K562 (cell line): ENCODE results near the gene CHRNB1. TPM values are rescaled to one million over a fixed set of nuclear protein-coding genes. Genes with fewer than 3 reads are reported as not detected.

ENCODE experiments used
- ATAC-seq: fragments of 200-7000 bp; cut with Tn5 transposase; 3 replicates; pipeline ENCODE4 v1.9.1; 2020; ENCODE audit warnings: moderate library complexity
- BruUV-seq: library from RNA; stranded (reverse); fragments of 400-500 nt; replicated peaks from 2 replicates; lab custom pipeline; 2021; lab: Mats Ljungman, UMichigan
- CTCF ChIA-PET: fragments of 300-600 bp; formaldehyde crosslinking; extraction: SDS; loops from one replicate; lab custom pipeline; 2021; ENCODE audit warnings: low intra/inter-chr PET ratio; lab: Yijun Ruan, JAX
- POLR2A ChIA-PET: fragments of 300-600, 350-650 bp; sonication (Branson Sonifier 250); formaldehyde crosslinking; extraction: SDS; loops from one replicate; lab custom pipeline; 2021; ENCODE audit warnings: antibody characterized with exemption, inconsistent platforms; lab: Yijun Ruan, JAX
- DNase-seq, 4 experiments: peaks; one replicate each; pipeline versions ENCODE4 v3.0.0 to v3.0.0-alpha.2; 2011 to 2018; ENCODE audit warnings: low spot score in 3 of 4, mixed read lengths in 3 of 4; ENCODE audit errors: extremely low read depth in 1 of 4
- FAIRE-seq: peaks from 2 replicates; lab custom pipeline; 2011; peaks lifted over from hg19 to GRCh38; lab: Jason Lieb, UNC
- H2AFZ ChIP-seq: 2 replicates; pipeline ENCODE4 v1.6.0; 2011; ENCODE audit warnings: low read depth, low read length, control low read depth, inconsistent platforms
- H3K27ac ChIP-seq: fragments of 200-600 bp; 3 replicates; pipeline ENCODE4 v1.8.0; 2011; ENCODE audit warnings: low read depth, mild to moderate bottlenecking, control low read depth, inconsistent platforms, low read length, moderate library complexity, mixed read lengths; ENCODE audit errors: extremely low read depth
- H3K27me3 ChIP-seq, 2 experiments: fragments of 300-600 bp in 1 of 2; 2 replicates in 1 of 2; 3 replicates in 1 of 2; pipeline versions ENCODE4 v1.6.0 to v1.8.0; 2011; ENCODE audit warnings: inconsistent platforms in 2 of 2, low read length in 2 of 2, mild to moderate bottlenecking in 1 of 2, mixed read lengths in 1 of 2, moderate library complexity in 1 of 2; ENCODE audit not compliant: control insufficient read depth in 2 of 2, insufficient read depth in 2 of 2
- H3K36me3 ChIP-seq: fragments of 300-600 bp; 3 replicates; pipeline ENCODE4 v1.8.0; 2011; ENCODE audit warnings: mild to moderate bottlenecking, low read length, inconsistent platforms; ENCODE audit not compliant: control insufficient read depth, insufficient read depth
- H3K4me1 ChIP-seq, 2 experiments: fragments of 200-600 bp in 1 of 2; replicated peaks in 1 of 2; 2 replicates in 1 of 2; 3 replicates in 1 of 2; pipeline versions ENCODE4 v1.5.1 to v1.8.0; 2011; ENCODE audit warnings: inconsistent platforms in 2 of 2, low read length in 2 of 2, mild to moderate bottlenecking in 1 of 2, mixed read lengths in 1 of 2, moderate library complexity in 1 of 2; ENCODE audit not compliant: control insufficient read depth in 2 of 2, insufficient read depth in 2 of 2
- H3K4me2 ChIP-seq: 2 replicates; pipeline ENCODE4 v1.6.1; 2011; ENCODE audit warnings: low read length, control low read depth, inconsistent platforms, mixed read lengths; ENCODE audit not compliant: insufficient read depth
- H3K4me3 ChIP-seq: fragments of 200-600 bp; sonication (generic), shearing (Covaris generic); 2 replicates; pipeline ENCODE4 v1.5.1; 2016; ENCODE audit warnings: control low read depth, inconsistent platforms
- H3K79me2 ChIP-seq: fragments of 200-600 bp; 3 replicates; pipeline ENCODE4 v1.8.0; 2011; ENCODE audit warnings: low read length, inconsistent platforms; ENCODE audit not compliant: control insufficient read depth, insufficient read depth
- H3K9ac ChIP-seq, 2 experiments: 2 replicates each; pipeline versions ENCODE4 v1.6.0 to v1.6.1; 2011; ENCODE audit warnings: low read depth in 2 of 2, low read length in 2 of 2, control low read depth in 1 of 2, inconsistent platforms in 1 of 2, mild to moderate bottlenecking in 1 of 2, mixed read lengths in 1 of 2; ENCODE audit not compliant: insufficient read depth in 1 of 2
- H3K9me1 ChIP-seq: one replicate; pipeline ENCODE4 v1.6.0; 2011; ENCODE audit warnings: inconsistent platforms, mild to moderate bottlenecking, low read length, moderate library complexity; ENCODE audit not compliant: control insufficient read depth, insufficient read depth
- H3K9me3 ChIP-seq: replicated peaks from 2 replicates; pipeline ENCODE4 v1.5.1; 2011; ENCODE audit warnings: low read depth, low read length, inconsistent platforms; ENCODE audit not compliant: control insufficient read depth, insufficient read depth
- H4K20me1 ChIP-seq: replicated peaks from 2 replicates; pipeline ENCODE4 v1.6.1; 2011; ENCODE audit warnings: low read length, inconsistent platforms, mixed read lengths; ENCODE audit not compliant: control insufficient read depth, insufficient read depth
- FOXJ3 ChIP-seq: sonication (generic); formaldehyde crosslinking; IDR thresholded peaks from 2 replicates; pipeline ENCODE4 v1.4.0; 2020; ENCODE audit warnings: mild to moderate bottlenecking, missing genetic modification reagents
- LCOR ChIP-seq: sonication (generic); formaldehyde crosslinking; IDR thresholded peaks from 2 replicates; pipeline ENCODE4 v1.8.0; 2022; ENCODE audit warnings: mild to moderate bottlenecking, missing genetic modification reagents
- MAFF ChIP-seq: IDR thresholded peaks from 2 replicates; pipeline ENCODE4 v1.6.1; 2012; ENCODE audit warnings: low read length, improper control_type of control experiment
- MECOM ChIP-seq: fragments of 250-450 bp; sonication (Bioruptor Pico); IDR thresholded peaks from 2 replicates; pipeline ENCODE4 v1.8.0; 2022; ENCODE audit warnings: inconsistent platforms
- ZBTB33 ChIP-seq: sonication (generic); formaldehyde crosslinking; IDR thresholded peaks from 2 replicates; pipeline ENCODE4 v1.8.1; 2023; ENCODE audit warnings: mild to moderate bottlenecking, missing genetic modification reagents
- ZEB2 ChIP-seq: fragments of 450-650 bp; IDR thresholded peaks from 2 replicates; pipeline ENCODE4 v1.6.1; 2016
- ZKSCAN1 ChIP-seq: fragments of 150-350 bp; IDR thresholded peaks from 2 replicates; pipeline ENCODE4 v1.6.1; 2016; ENCODE audit warnings: low read depth, low read length
- WGBS: fragments of 100-300 bp; shearing (Covaris generic); methylation state at CpG from one replicate; pipeline ENCODE4 v1.1.6; 2016; ENCODE audit warnings: low coverage, mixed read lengths; ENCODE audit not compliant: insufficient coverage; ENCODE audit errors: missing lambda C conversion rate; 5-methylcytosine and 5-hydroxymethylcytosine counted together
- in situ Hi-C: fragments of 300-500 bp; cut with MboI; formaldehyde crosslinking; loops from 4 replicates; pipeline ENCODE4 v1.15.0; 2018; ENCODE audit warnings: inconsistent platforms, mixed read lengths
- intact Hi-C: fragments of 100-400 bp; cut with micrococcal nuclease; formaldehyde crosslinking; loops from 2 replicates; pipeline ENCODE4 v1.14.2; 2022
- polyA plus RNA-seq, 8 experiments: library from polyadenylated mRNA; depleted of rRNA in 4 of 8; stranded (reverse) in 5 of 8; unstranded in 3 of 8; fragments of >200 nt; fragmentation: Nextera tagmentation in 2 of 8; fragmentation: Illumina TruSeq in 1 of 8; extraction: Ambion mirVana in 2 of 8; extraction: Trizol in 1 of 8; gene quantifications; 2 replicates each; pipeline versions ENCODE4 v1.2.1 to v1.2.3, GENCODE V29; 2011 to 2014; ENCODE audit warnings: inconsistent platforms in 1 of 8, missing spikeins in 1 of 8
- total RNA-seq, 7 experiments: library from RNA; depleted of rRNA in 6 of 7; stranded (reverse); fragments of >200 nt in 6 of 7; fragmentation: Illumina TruSeq in 2 of 7; extraction: Trizol in 2 of 7; gene quantifications; 2 replicates each; pipeline versions ENCODE4 v1.2.1 to v1.2.3, GENCODE V29; 2011 to 2021; ENCODE audit warnings: low replicate concordance in 1 of 7

CHRNB1 gene
- total and polyA plus RNA-seq, 9 of the 15 experiments (the other 6 are each of a cell fraction or from before 2014, with no cell fraction given): 4.7 to 12.3 (median 6.8) TPM

- no peaks in the 10 kb centered on the region for H4K20me1 ChIP-seq
- in situ Hi-C loops (no loop called here), intact Hi-C loops (no loop called here)
- H3K9me1 ChIP-seq: no peaks in the 10 kb centered on the region
- no peak overlapping the region for H3K4me3 ChIP-seq
- no peak for FAIRE-seq
- H3K36me3 ChIP-seq: no peaks in the 10 kb centered on the region
- H3K4me1 ChIP-seq: peaks cover 0 to 10% of the 10 kb centered on the region in 2 experiments; a peak in 2 of 5 replicates
- peak overlapping the region in 1 of 2 experiments; percentile 64; a peak in 1 of 4 replicates for H3K9ac ChIP-seq
- H3K9me3 ChIP-seq: no peaks in the 10 kb centered on the region
- H3K27ac ChIP-seq: no peak overlapping the region
- WGBS: 100% methylated on average over 4 of the region's 54 CpGs
- no peak for DNase-seq
- TF ChIP-seq FOXJ3 (CRISPR knock-in tag) (no peak), MAFF (no peak), LCOR (CRISPR knock-in tag) (no peak), ZEB2 (no peak), ZKSCAN1 (no peak), MECOM (CRISPR knock-in tag) (no peak), ZBTB33 (peak; percentile 47; the same call in 1 of the 2 replicates)
- H3K27me3 ChIP-seq: no peaks in the 10 kb centered on the region
- POLR2A ChIA-PET: interaction anchor here (0.6 to 0.7 kb wide), 2 partner anchors 19 to 44 kb away, joined by 3 read pairs; no protein-coding TSS in a partner anchor
- H3K4me2 ChIP-seq: no peak overlapping the region
- no TSS peak for BruUV-seq
- ATAC-seq: no peak
- CTCF ChIA-PET: no interaction called here
- no peak overlapping the region for H2AFZ ChIP-seq
- no peaks in the 10 kb centered on the region for H3K79me2 ChIP-seq
Measured at GRCh38 chr17:7417056-7417655, 27.7 kb upstream of the CHRNB1 start.
